ENCODE results near the gene ZNF346.

The ZNF346 gene

DNA sequence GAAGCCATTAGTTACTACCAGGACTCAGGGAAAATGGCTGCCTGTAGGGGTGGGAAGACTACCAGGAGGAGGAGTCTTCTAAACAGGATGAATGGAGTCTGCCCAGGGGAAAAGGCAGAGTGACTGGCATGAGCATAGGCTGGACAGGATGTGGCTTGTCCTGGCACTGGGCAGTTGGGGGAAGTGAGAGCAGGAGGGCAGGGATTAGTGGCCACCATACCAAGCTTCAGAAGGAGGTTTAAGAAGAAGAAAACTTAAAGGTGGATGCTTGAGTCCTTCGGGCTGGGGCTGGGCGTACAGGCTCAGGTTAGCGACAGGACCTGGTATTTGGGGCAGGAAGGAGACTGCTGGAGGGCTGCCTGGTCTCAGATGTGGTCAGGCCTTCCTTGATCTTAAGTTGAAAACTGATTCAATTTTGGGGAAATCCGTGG, 106.1 kb downstream of the ZNF346 start:
- no peak for TF ChIP-seq CTCF (IDR thresholded peaks at IDR 0.05)

DNA sequence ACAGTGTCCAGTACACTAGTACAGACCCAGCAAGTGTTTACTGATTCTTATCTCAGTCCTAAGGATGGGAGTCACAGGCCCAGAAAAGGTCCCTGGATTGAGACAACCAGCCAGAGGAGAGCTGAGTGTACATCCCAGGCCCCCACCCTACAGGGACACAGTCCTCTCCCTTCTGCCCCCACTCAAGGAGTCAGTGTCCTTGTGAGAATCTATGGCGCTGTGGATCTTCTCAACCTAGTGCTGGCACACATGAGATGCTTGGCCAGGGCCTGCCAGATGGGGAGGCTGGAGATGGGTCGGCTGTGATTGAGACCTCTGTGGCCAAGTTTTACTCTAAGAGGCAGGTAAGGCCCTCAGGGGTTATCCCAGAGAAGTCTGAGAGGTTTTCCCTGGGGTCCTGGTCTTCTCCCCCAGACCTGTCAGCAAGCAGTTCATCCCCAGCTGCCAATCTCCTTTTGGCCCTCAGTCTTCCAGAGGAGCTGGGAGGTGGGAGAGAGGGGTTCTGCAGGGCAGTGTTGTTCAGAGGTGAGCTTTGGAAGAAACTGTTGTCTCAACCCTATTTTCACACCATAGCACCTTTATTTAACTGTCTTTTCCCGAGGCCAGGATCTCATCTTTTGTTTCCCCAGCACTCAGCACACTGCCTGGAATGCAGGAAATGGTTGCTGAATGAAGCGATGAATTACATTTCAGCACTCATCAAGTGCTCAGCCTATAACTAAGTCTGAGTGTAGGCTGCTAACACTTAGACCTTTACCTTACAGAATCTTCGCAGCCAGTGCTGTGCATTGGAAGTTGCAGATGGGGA, 107.9 kb downstream of the ZNF346 start:
- TF ChIP-seq CTCF (IDR thresholded peaks at IDR 0.05), result no peak
